Omental fat pad (tissue), 4 donors: ENCODE results near the gene MED12L. TPM values are rescaled to one million over a fixed set of nuclear protein-coding genes. Genes with fewer than 3 reads are reported as not detected.
A peak's percentile ranks its signal among the peaks of the same experiment; 100 is the strongest.

Source experiments
- ATAC-seq: fragments of 150-250 bp; one replicate; pipeline ENCODE4 v1.9.1; 2016; ENCODE audit warnings: mild to moderate bottlenecking, moderate library complexity; ENCODE audit not compliant: low FRiP score
- DNase-seq: peaks from one replicate; pipeline ENCODE4 v3.0.0-alpha.2; 2019; ENCODE audit warnings: low spot score
- CTCF ChIP-seq, 3 donors: fragments of 450-650 bp; IDR thresholded peaks; one replicate each; pipeline ENCODE4 v1.5.1; 2016 to 2017; ENCODE audit warnings: antibody characterized with exemption in 3 of 3, mild to moderate bottlenecking in 3 of 3, moderate library complexity in 2 of 3
- total RNA-seq, 4 donors: library from RNA; depleted of rRNA; stranded (reverse); fragments of >200 nt; gene quantifications; one replicate each; pipeline ENCODE4 v1.1.0, GENCODE V29; 2016

MED12L gene
- total RNA-seq, 4 donors from 2014 or later, result 0.16 to 0.37 (median 0.31) TPM

- ATAC-seq, result no peak
- no peak for TF ChIP-seq CTCF (IDR thresholded peaks at IDR 0.05)
- DNase-seq, result no peak
These were observed 198.5 kb downstream of the MED12L start for GRCh38 chr3:151283907-151284461.

- ATAC-seq (no peak), DNase-seq (no peak)
These were observed 200.5 kb downstream of the MED12L start for GRCh38 chr3:151285940-151286339.

GRCh38 chr3:151289445-151289844 is 204.0 kb downstream of the MED12L start:
- TF ChIP-seq CTCF (IDR thresholded peaks at IDR 0.05), result no peak

More at GRCh38 chr3:151285940-151286339, 200.5 kb downstream of the MED12L start:
- no peak for TF ChIP-seq CTCF (IDR thresholded peaks at IDR 0.05)

GRCh38 chr3:151290673-151291072 is 205.2 kb downstream of the MED12L start:
- no peak for ATAC-seq
- no peak for DNase-seq
- TF ChIP-seq CTCF (IDR thresholded peaks at IDR 0.05), result peak in 1 of 3 donors; percentile 18

More at GRCh38 chr3:151289445-151289844, 204.0 kb downstream of the MED12L start:
- no peak for DNase-seq
- no peak for ATAC-seq

- ATAC-seq (no peak), DNase-seq (no peak)
- no peak for TF ChIP-seq CTCF (IDR thresholded peaks at IDR 0.05)
These were observed 207.7 kb downstream of the MED12L start for GRCh38 chr3:151293127-151293526.

GRCh38 chr3:151296226-151296625 is 210.8 kb downstream of the MED12L start:
- no peak for TF ChIP-seq CTCF (IDR thresholded peaks at IDR 0.05)
- ATAC-seq (no peak), DNase-seq (no peak)

- ATAC-seq, result no peak
- no peak for DNase-seq
- no peak for TF ChIP-seq CTCF (IDR thresholded peaks at IDR 0.05)
These were observed 212.0 kb downstream of the MED12L start for GRCh38 chr3:151297429-151297828.
